GM12892 (cell line): ENCODE measurements around the gene ZNRF3.
"Not testable (repeated sequence)": the region's sequence is repeated elsewhere in the genome, so short reads cannot be mapped to it uniquely, and the experiment has no call there.

Source experiments
- DNase-seq: peaks from one replicate; pipeline ENCODE4 v3.0.0; 2011; ENCODE audit not compliant: insufficient read length
- FAIRE-seq: peaks from 2 replicates; lab custom pipeline; 2011; peaks lifted over from hg19 to GRCh38; lab: Jason Lieb, UNC
- POLR2A ChIP-seq: IDR thresholded peaks from 2 replicates; pipeline ENCODE4 v1.6.1; 2011; ENCODE audit warnings: low read depth, low read length, control low read depth
- POLR2AphosphoS5 ChIP-seq: IDR thresholded peaks from 2 replicates; pipeline ENCODE4 v1.6.1; 2011; ENCODE audit warnings: low read depth, low read length, control low read depth
- TAF1 ChIP-seq: IDR thresholded peaks from 2 replicates; pipeline ENCODE4 v1.6.1; 2011; ENCODE audit warnings: low read depth, mild to moderate bottlenecking, control low read depth, low read length, borderline replicate concordance

Gene ZNRF3

GRCh38 chr22:28940441-28940840 lies 57.1 kb downstream of the ZNRF3 start:
- no peak for TF ChIP-seq TAF1
- no peak for TF ChIP-seq POLR2AphosphoS5
- no peak for TF ChIP-seq POLR2A
- no peak for FAIRE-seq
- no peak for DNase-seq

- TF ChIP-seq POLR2A, result no peak
- no peak for TF ChIP-seq POLR2AphosphoS5
- TF ChIP-seq TAF1, result no peak
- DNase-seq (no peak), FAIRE-seq (no peak)
These were observed 59.0 kb downstream of the ZNRF3 start for GRCh38 chr22:28942333-28942732.

- no peak for FAIRE-seq
- no peak for DNase-seq
- TF ChIP-seq POLR2A (no peak), POLR2AphosphoS5 (no peak), TAF1 (no peak)
These were observed 59.6 kb downstream of the ZNRF3 start for GRCh38 chr22:28942801-28943500.

GRCh38 chr22:28943501-28943879 lies 60.1 kb downstream of the ZNRF3 start:
- DNase-seq (no peak), FAIRE-seq (no peak)
- TF ChIP-seq POLR2A (no peak), POLR2AphosphoS5 (no peak), TAF1 (no peak)

GRCh38 chr22:28947125-28947524 lies 63.8 kb downstream of the ZNRF3 start:
- TF ChIP-seq TAF1 (no peak), POLR2A (no peak), POLR2AphosphoS5 (no peak)
- FAIRE-seq, result no peak
- DNase-seq, result no peak

- TF ChIP-seq POLR2A (no peak), TAF1 (no peak), POLR2AphosphoS5 (no peak)
- FAIRE-seq (no peak), DNase-seq (no peak)
These were observed 65.1 kb downstream of the ZNRF3 start for GRCh38 chr22:28948424-28948823.

- DNase-seq, FAIRE-seq: not testable (repeated sequence)
These were observed 65.6 kb downstream of the ZNRF3 start for GRCh38 chr22:28948860-28949551.

- TF ChIP-seq TAF1, result no peak
- TF ChIP-seq POLR2AphosphoS5, result no peak
- TF ChIP-seq POLR2A, result no peak
- no peak for DNase-seq
- FAIRE-seq, result no peak
These were observed 66.4 kb downstream of the ZNRF3 start for GRCh38 chr22:28949788-28950187.

GRCh38 chr22:28950617-28951411 lies 67.4 kb downstream of the ZNRF3 start:
- FAIRE-seq, result no peak

GRCh38 chr22:28951530-28951929 lies 68.2 kb downstream of the ZNRF3 start:
- FAIRE-seq, result no peak
- DNase-seq, result no peak
- TF ChIP-seq POLR2AphosphoS5 (no peak), POLR2A (no peak)

More at GRCh38 chr22:28950617-28951411, 67.4 kb downstream of the ZNRF3 start:
- TF ChIP-seq POLR2A (no peak), POLR2AphosphoS5 (no peak), TAF1 (no peak)
- DNase-seq, result no peak

- no peak for DNase-seq
- FAIRE-seq, result no peak
- no peak for TF ChIP-seq POLR2A
- no peak for TF ChIP-seq POLR2AphosphoS5
- no peak for TF ChIP-seq TAF1
These were observed 68.7 kb downstream of the ZNRF3 start for GRCh38 chr22:28951969-28952521.
